Endothelial cell of umbilical vein (primary cell): ENCODE results near the gene NTN3. TPM values are rescaled to one million over a fixed set of nuclear protein-coding genes. Genes with fewer than 3 reads are reported as not detected.

Source experiments
- BruUV-seq: library from RNA; stranded (reverse); fragments of 400-500 nt; replicated peaks from 2 replicates; lab custom pipeline; 2021; lab: Mats Ljungman, UMichigan
- CTCF ChIA-PET: fragments of 300-600, 350-600 bp; sonication (Branson Sonifier 250); formaldehyde crosslinking; loops from one replicate; lab custom pipeline; 2021; ENCODE audit warnings: antibody characterized with exemption, inconsistent platforms; lab: Charles Lee
- POLR2A ChIA-PET: fragments of 300-600, 350-600 bp; sonication (Branson Sonifier 250); formaldehyde crosslinking; loops from one replicate; lab custom pipeline; 2021; ENCODE audit warnings: antibody characterized with exemption, inconsistent platforms; lab: Charles Lee
- DNase-seq: peaks from one replicate; pipeline ENCODE4 v3.0.0-alpha.2; 2011; ENCODE audit warnings: low read depth, low spot score
- FAIRE-seq: peaks from 2 replicates; lab custom pipeline; 2011; peaks lifted over from hg19 to GRCh38; lab: Jason Lieb, UNC
- H2AFZ ChIP-seq: 2 replicates; pipeline ENCODE4 v1.6.0; 2012; ENCODE audit warnings: low read depth, low read length, control low read depth, inconsistent platforms
- H3K27ac ChIP-seq: 2 replicates; pipeline ENCODE4 v1.5.1; 2011; ENCODE audit warnings: low read depth, mild to moderate bottlenecking, control low read depth, low read length, moderate library complexity; ENCODE audit not compliant: insufficient read depth
- H3K27me3 ChIP-seq, 2 experiments: 2 replicates each; pipeline versions ENCODE4 v1.6.0 to v1.6.1; 2011; ENCODE audit warnings: low read length in 2 of 2, mixed read lengths in 1 of 2; ENCODE audit not compliant: control insufficient read depth in 2 of 2, insufficient read depth in 2 of 2
- H3K36me3 ChIP-seq, 2 experiments: 2 replicates in 1 of 2; 3 replicates in 1 of 2; pipeline ENCODE4 v1.5.1; 2011; ENCODE audit warnings: low read length in 2 of 2, mild to moderate bottlenecking in 1 of 2, moderate library complexity in 1 of 2; ENCODE audit not compliant: control insufficient read depth in 2 of 2, insufficient read depth in 2 of 2; ENCODE audit errors: extremely low read depth in 1 of 2
- H3K4me1 ChIP-seq: 3 replicates; pipeline ENCODE4 v1.5.1; 2011; ENCODE audit warnings: mild to moderate bottlenecking, low read length; ENCODE audit not compliant: control insufficient read depth, insufficient read depth; ENCODE audit errors: extremely low read depth
- H3K4me2 ChIP-seq: 2 replicates; pipeline ENCODE4 v1.6.1; 2011; ENCODE audit warnings: low read length, control low read depth, mixed read lengths; ENCODE audit not compliant: insufficient read depth
- H3K4me3 ChIP-seq, 3 experiments: fragments of 200-600 bp in 1 of 3; sonication (generic), shearing (Covaris generic) in 1 of 3; replicated peaks in 1 of 3; 2 replicates each; pipeline ENCODE4 v1.5.1; 2011 to 2016; ENCODE audit warnings: control low read depth in 3 of 3, low read length in 3 of 3, mild to moderate bottlenecking in 2 of 3, inconsistent platforms in 1 of 3, low read depth in 1 of 3, moderate library complexity in 1 of 3; ENCODE audit not compliant: insufficient read depth in 1 of 3
- H3K79me2 ChIP-seq: 2 replicates; pipeline ENCODE4 v1.6.0; 2012; ENCODE audit warnings: low read length, inconsistent platforms; ENCODE audit not compliant: control insufficient read depth, insufficient read depth
- H3K9ac ChIP-seq: replicated peaks from 2 replicates; pipeline ENCODE3; 2011; ENCODE audit warnings: low read length, control low read depth; ENCODE audit not compliant: insufficient read depth; ENCODE audit errors: extremely low read depth
- H3K9me1 ChIP-seq: replicated peaks from 3 replicates; pipeline ENCODE4 v1.6.0; 2011; ENCODE audit warnings: mild to moderate bottlenecking, low read length; ENCODE audit not compliant: control insufficient read depth, insufficient read depth; ENCODE audit errors: extremely low read depth
- H3K9me3 ChIP-seq: replicated peaks from 2 replicates; pipeline ENCODE4 v1.5.1; 2012; ENCODE audit warnings: low read length, inconsistent platforms; ENCODE audit not compliant: control insufficient read depth, insufficient read depth
- H4K20me1 ChIP-seq: replicated peaks from 2 replicates; pipeline ENCODE3; 2011; ENCODE audit warnings: mild to moderate bottlenecking, low read length; ENCODE audit not compliant: control insufficient read depth, insufficient read depth; ENCODE audit errors: extremely low read depth
- CTCF ChIP-seq, 2 donors: IDR thresholded peaks; 1 replicate in 1 of 2; 2 replicates in 1 of 2; pipeline ENCODE4 v1.5.1; 2011; ENCODE audit warnings: low read length in 2 of 2, mild to moderate bottlenecking in 2 of 2, moderate library complexity in 2 of 2, control low read depth in 1 of 2, inconsistent platforms in 1 of 2, low read depth in 1 of 2; ENCODE audit not compliant: insufficient read depth in 1 of 2; ENCODE audit errors: extremely low read depth in 1 of 2
- EZH2 ChIP-seq: IDR thresholded peaks from 2 replicates; pipeline ENCODE4 v1.6.1; 2012; ENCODE audit warnings: borderline replicate concordance, low read depth, mild to moderate bottlenecking, moderate library complexity, low read length, inconsistent platforms; ENCODE audit not compliant: severe bottlenecking
- GATA2 ChIP-seq: IDR thresholded peaks from 2 replicates; pipeline ENCODE4 v1.7.0; 2011; ENCODE audit warnings: low read depth, mild to moderate bottlenecking, moderate library complexity, mixed read lengths, low read length; ENCODE audit not compliant: insufficient read length, insufficient read depth
- MAX ChIP-seq: IDR thresholded peaks from 2 replicates; pipeline ENCODE4 v1.6.1; 2011; ENCODE audit not compliant: insufficient read depth, insufficient read length
- MYC ChIP-seq: IDR thresholded peaks from one replicate; pipeline ENCODE4 v1.6.1; 2011; ENCODE audit warnings: mild to moderate bottlenecking, low read depth, low read length
- POLR2A ChIP-seq: IDR thresholded peaks from 2 replicates; pipeline ENCODE4 v1.6.1; 2012; ENCODE audit warnings: low read depth, mild to moderate bottlenecking, control low read depth, low read length
- POLR2AphosphoS5 ChIP-seq: IDR thresholded peaks from 2 replicates; pipeline ENCODE4 v1.6.1; 2012; ENCODE audit warnings: low read depth, mild to moderate bottlenecking, control low read depth, low read length, moderate library complexity; ENCODE audit not compliant: insufficient read depth
- dilution Hi-C: fragments of 300-500 bp; cut with MboI; formaldehyde crosslinking; loops from one replicate; pipeline ENCODE4 v1.15.0; 2019; ENCODE audit warnings: low sequenced_read_pairs; ENCODE audit not compliant: extremely low pct_ligation_motif_present
- intact Hi-C: fragments of 100-400 bp; cut with micrococcal nuclease; formaldehyde crosslinking; loops from one replicate; pipeline ENCODE4 v1.10.0; 2022
- polyA plus RNA-seq, 4 experiments: library from polyadenylated mRNA; depleted of rRNA in 3 of 4; stranded (reverse) in 3 of 4; unstranded in 1 of 4; fragments of >200 nt; gene quantifications; 2 replicates each; pipeline versions ENCODE4 v1.2.1 to v1.2.3, GENCODE V29; 2011 to 2012; ENCODE audit warnings: missing spikeins in 1 of 4
- total RNA-seq: library from RNA; stranded (reverse); gene quantifications from 2 replicates; pipeline ENCODE4 v1.2.3, GENCODE V29; 2021

The NTN3 gene
- total and polyA plus RNA-seq, 2 donors (not counting 3 experiments of a cell fraction or from before 2014, with no cell fraction given): 0.15 TPM; not detected in 1

DNA sequence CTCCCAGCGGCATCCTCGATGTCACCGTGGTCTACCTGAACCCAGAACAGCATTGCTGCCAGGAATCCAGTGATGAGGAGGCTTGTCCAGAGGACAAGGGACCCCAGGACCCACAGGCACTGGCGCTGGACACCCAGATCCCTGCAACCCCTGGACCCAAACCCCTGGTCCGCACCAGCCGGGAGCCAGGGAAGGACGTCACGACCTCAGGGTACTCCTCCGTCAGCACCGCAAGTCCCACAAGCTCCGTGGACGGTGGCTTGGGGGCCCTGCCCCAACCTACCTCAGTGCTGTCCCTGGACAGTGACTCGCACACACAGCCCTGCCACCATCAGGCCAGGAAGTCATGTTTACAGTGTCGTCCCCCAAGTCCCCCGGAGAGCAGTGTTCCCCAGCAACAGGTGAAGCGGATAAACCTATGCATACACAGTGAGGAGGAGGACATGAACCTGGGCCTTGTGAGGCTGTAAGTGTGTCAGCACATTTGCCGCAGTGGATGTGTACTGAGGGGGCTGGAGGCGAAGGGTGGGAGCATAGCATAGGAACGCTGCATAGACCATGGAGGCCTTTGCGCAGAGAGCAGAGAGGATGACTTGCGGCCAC lies 14.4 kb upstream of the NTN3 start:
- BruUV-seq: no TSS peak
- DNase-seq (no peak), FAIRE-seq (no peak)
- Histone ChIP-seq H3K36me3 (peaks cover 23% of the 10 kb centered on the region in 2 experiments), H4K20me1 (no peaks in the 10 kb centered on the region), H3K27ac (no peak overlapping the region), H2AFZ (no peak overlapping the region), H3K4me3 (no peak overlapping the region), H3K79me2 (no peaks in the 10 kb centered on the region), H3K4me1 (peaks cover 10% of the 10 kb centered on the region), H3K9me3 (no peaks in the 10 kb centered on the region), H3K4me2 (no peak overlapping the region), H3K9ac (no peak overlapping the region), H3K9me1 (no peaks in the 10 kb centered on the region), H3K27me3 (no peaks in the 10 kb centered on the region)
- dilution Hi-C loops: no loop called here
- intact Hi-C loops: no loop called here
- CTCF ChIA-PET: interaction anchor here (1.6 kb wide), 1 partner anchor 16 kb away, joined by 4 read pairs; no protein-coding TSS in a partner anchor
- TF ChIP-seq EZH2 (no peak), MYC (no peak), MAX (no peak), GATA2 (no peak), POLR2AphosphoS5 (no peak), CTCF (IDR thresholded peaks at IDR 0.05; ENCODE audit: extremely low read depth in 1 of 2, insufficient read depth in 1 of 2, low read depth in 1 of 2, low read length in 2 of 2) (no peak), POLR2A (no peak)
- POLR2A ChIA-PET: no interaction called here
